ENCODE data around the gene CPE. TPM values are rescaled to one million over a fixed set of nuclear protein-coding genes. Genes with fewer than 3 reads are reported as not detected.
"Not testable (repeated sequence)": the region's sequence is repeated elsewhere in the genome, so short reads cannot be mapped to it uniquely, and the experiment has no call there.

The CPE gene
- total RNA-seq, 2 donors from 2014 or later, result not detected

DNA sequence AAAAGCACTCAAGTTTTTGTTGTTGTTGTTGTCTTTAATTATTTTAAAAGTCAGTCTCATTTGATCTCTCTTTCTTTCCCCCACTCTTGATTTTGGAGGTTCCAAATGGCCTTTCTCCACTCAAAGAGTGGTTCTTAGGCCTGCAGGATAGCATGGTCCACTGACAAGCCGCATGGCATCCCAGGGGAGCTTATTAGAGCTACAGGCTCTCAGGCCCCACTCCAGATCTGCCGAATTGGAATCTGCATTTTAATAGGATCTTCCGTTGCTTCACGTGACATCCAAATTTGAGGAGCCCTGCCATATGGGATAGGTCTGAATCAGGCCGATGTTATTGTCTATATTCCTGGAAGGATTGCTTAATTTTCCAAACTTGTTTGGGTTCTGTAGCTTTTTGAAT lies 72.1 kb downstream of the CPE start:
- Mint-ChIP-seq H3K36me3 (ENCODE audit: low read depth) (no peaks in the 10 kb centered on the region), H3K4me3 (no peak overlapping the region), H3K27ac (no peak overlapping the region), H3K4me1 (peaks cover 3% of the 10 kb centered on the region), H3K27me3 (no peaks in the 10 kb centered on the region), H3K9me3 (no peaks in the 10 kb centered on the region)
- ATAC-seq (replicated peaks), result no peak

DNA sequence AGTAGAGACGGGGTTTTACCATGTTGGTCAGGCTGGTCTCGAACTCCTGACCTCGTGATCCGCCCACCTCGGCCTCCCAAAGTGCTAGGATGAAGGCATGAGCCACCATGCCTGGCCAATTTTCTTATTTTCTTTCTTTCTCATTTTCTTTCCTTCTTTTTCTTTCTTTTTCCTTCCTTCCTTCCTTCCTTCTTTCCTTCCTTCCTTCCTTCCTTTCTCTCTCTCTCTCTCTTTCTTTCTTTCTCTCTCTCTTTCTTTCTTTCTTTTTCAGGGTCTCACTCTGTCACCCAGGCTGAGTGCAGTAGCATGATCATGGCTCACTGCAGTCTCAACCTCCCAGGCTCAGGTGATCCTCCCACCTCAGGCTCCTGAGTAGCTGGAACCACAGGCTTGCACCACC lies 74.3 kb downstream of the CPE start:
- ATAC-seq (replicated peaks); H3K4me3 Mint-ChIP-seq; H3K27me3 Mint-ChIP-seq; H3K36me3 Mint-ChIP-seq (ENCODE audit: low read depth); H3K4me1 Mint-ChIP-seq; H3K27ac Mint-ChIP-seq; H3K9me3 Mint-ChIP-seq: not testable (repeated sequence)

GRCh38 chr4:165454426-165454825 lies 75.6 kb downstream of the CPE start:
- no peaks in the 10 kb centered on the region for H3K36me3 Mint-ChIP-seq (ENCODE audit: low read depth)
- peaks cover 5% of the 10 kb centered on the region for H3K27me3 Mint-ChIP-seq
- H3K27ac Mint-ChIP-seq, result no peak overlapping the region
- no peak overlapping the region for H3K4me3 Mint-ChIP-seq
- ATAC-seq (replicated peaks), result peak; percentile 59
- no peaks in the 10 kb centered on the region for H3K9me3 Mint-ChIP-seq
- no peaks in the 10 kb centered on the region for H3K4me1 Mint-ChIP-seq

DNA sequence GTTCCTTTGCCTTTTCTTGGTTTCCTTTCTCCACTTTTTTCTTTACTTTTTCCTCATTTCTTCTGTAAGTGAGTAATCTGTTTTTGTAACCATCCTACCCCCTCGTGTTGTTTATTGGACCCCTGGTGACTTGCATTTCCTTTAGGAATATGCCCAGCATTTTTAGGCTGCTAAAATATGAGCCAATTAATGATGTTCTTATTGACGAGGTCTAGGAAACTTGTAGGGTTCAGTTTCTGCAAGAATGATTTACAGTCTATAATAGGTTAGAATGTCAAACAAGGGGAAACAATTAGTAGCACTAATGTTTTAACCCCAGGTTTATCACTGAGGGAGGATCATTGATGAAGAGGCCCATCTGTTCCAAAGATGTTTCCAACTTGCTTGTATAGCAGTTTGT lies 79.0 kb downstream of the CPE start:
- no peaks in the 10 kb centered on the region for H3K4me1 Mint-ChIP-seq
- H3K9me3 Mint-ChIP-seq, result no peaks in the 10 kb centered on the region
- H3K4me3 Mint-ChIP-seq, result no peak overlapping the region
- no peak for ATAC-seq (replicated peaks)
- no peaks in the 10 kb centered on the region for H3K36me3 Mint-ChIP-seq (ENCODE audit: low read depth)
- H3K27me3 Mint-ChIP-seq, result peaks cover 8% of the 10 kb centered on the region
- no peak overlapping the region for H3K27ac Mint-ChIP-seq

DNA sequence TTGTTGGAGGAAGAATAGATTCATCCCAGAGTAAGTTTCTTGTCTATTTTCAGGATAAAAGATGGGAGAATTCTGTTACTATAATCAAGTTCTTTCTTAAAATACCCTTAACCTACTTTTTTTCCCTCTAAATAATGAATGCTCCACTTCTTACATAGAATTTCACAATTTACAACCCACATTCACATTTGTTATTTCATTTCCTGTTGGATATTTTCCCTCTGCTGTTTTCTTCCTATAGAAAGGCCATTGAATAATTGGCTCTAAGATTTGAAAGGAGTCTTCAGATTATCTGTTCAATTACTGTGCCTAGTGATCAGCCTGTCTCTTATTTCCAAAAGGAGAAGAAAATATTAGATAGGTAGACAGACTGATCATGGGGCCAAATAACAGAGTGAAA lies 79.7 kb downstream of the CPE start:
- Mint-ChIP-seq H3K4me1 (no peaks in the 10 kb centered on the region), H3K27ac (no peak overlapping the region), H3K27me3 (peaks cover 8% of the 10 kb centered on the region), H3K4me3 (no peak overlapping the region), H3K36me3 (ENCODE audit: low read depth) (no peaks in the 10 kb centered on the region), H3K9me3 (no peaks in the 10 kb centered on the region)
- ATAC-seq (replicated peaks), result no peak

GRCh38 chr4:165461159-165461821 lies 82.5 kb downstream of the CPE start:
- H3K36me3 Mint-ChIP-seq (ENCODE audit: low read depth), result no peaks in the 10 kb centered on the region

DNA sequence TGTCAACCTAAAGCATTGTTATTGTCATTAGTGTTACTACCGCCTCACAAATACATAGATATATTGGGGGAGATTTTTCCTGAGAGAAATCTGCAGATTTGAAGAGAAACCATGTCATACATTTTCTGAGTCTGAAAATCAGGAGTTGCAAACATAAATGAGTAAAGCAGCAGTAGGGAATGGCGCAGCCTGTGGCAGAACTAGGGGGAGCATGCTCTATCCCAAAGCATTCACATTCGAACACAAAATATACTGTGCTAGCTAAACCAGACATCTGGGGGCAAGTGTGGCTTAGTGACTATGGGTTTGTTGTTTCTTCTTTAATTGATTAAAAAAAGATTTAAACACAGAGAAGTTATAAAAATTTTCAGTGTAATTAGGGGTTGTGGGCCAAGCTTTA lies 83.2 kb downstream of the CPE start:
- no peak for ATAC-seq (replicated peaks)
- Mint-ChIP-seq H3K27ac (no peak overlapping the region), H3K36me3 (ENCODE audit: low read depth) (no peaks in the 10 kb centered on the region), H3K4me1 (no peaks in the 10 kb centered on the region), H3K4me3 (no peak overlapping the region), H3K9me3 (no peaks in the 10 kb centered on the region), H3K27me3 (peaks cover 8% of the 10 kb centered on the region)

More at GRCh38 chr4:165461159-165461821, 82.5 kb downstream of the CPE start:
- H3K27ac Mint-ChIP-seq, result no peak overlapping the region
- ATAC-seq (replicated peaks), result no peak
- H3K27me3 Mint-ChIP-seq, result peaks cover 8% of the 10 kb centered on the region
- H3K4me3 Mint-ChIP-seq, result no peak overlapping the region
- no peaks in the 10 kb centered on the region for H3K9me3 Mint-ChIP-seq
- no peaks in the 10 kb centered on the region for H3K4me1 Mint-ChIP-seq

DNA sequence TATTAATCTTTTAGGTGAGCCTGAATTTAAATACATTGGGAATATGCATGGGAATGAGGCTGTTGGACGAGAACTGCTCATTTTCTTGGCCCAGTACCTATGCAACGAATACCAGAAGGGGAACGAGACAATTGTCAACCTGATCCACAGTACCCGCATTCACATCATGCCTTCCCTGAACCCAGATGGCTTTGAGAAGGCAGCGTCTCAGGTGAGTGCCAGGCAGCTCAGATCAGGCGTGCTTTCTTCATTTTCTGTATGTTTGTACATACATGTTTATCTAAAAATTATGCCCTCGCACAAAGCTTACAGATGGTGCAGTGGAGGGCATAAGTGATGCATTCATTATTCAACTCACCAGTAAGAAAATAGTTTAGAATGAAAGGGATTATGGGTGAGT lies 85.6 kb downstream of the CPE start:
- ATAC-seq (replicated peaks), result no peak
- Mint-ChIP-seq H3K36me3 (ENCODE audit: low read depth) (no peaks in the 10 kb centered on the region), H3K4me3 (no peak overlapping the region), H3K9me3 (no peaks in the 10 kb centered on the region), H3K27ac (no peak overlapping the region), H3K4me1 (no peaks in the 10 kb centered on the region), H3K27me3 (peaks cover 3% of the 10 kb centered on the region)

DNA sequence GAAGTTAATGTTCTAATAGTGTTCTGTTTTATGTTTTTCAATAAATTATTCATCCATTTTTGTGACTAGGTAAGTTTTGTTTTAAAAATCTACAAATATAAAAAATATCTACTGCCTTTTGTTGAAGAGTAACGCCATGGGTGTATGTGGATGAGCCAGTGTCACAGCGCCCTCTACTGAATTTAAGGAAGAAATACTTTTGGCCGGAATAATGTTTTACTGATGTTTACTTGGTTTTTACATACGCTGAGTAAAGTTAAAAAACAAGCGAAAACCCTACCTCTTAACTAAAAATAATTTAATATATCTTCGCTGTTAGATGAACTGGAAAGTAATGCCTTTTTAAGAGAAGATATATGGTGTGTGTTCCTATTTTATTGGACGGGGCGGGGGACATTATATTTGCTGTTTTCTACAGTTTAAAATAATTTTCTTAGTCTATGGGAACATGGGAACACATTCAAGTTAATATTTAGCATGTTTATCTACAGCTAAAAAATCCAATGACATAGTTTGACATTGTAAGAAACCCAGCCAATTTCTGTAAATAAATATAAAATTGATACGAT lies 86.1 kb downstream of the CPE start:
- Mint-ChIP-seq H3K4me1 (no peaks in the 10 kb centered on the region), H3K36me3 (ENCODE audit: low read depth) (no peaks in the 10 kb centered on the region), H3K4me3 (no peak overlapping the region), H3K9me3 (no peaks in the 10 kb centered on the region), H3K27ac (no peak overlapping the region), H3K27me3 (peaks cover 3% of the 10 kb centered on the region)
- peak; percentile 48 for ATAC-seq (replicated peaks)

DNA sequence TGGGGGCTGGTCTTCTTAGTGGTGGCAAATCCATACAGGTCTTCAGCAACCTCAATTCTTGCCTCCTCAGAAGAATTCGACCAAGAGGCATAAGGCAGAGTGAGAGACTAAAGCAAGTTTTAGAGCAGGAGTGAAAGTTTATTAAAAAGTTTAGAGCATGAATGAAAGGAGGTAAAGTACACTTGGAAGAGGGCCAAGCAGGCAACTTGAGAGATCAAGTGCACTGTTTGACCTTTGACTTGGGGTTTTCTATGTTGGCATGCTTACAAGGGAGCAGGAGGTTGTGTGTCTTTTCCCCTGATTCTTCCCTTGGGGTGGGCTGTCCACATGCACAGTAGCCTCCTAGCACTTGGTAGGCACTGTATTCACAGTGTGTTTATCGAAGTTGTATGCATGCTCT lies 91.2 kb downstream of the CPE start:
- Mint-ChIP-seq H3K36me3 (ENCODE audit: low read depth) (no peaks in the 10 kb centered on the region), H3K27ac (no peak overlapping the region), H3K4me3 (no peak overlapping the region), H3K9me3 (peaks cover 10% of the 10 kb centered on the region), H3K4me1 (no peaks in the 10 kb centered on the region), H3K27me3 (peaks cover 10% of the 10 kb centered on the region)
- ATAC-seq (replicated peaks), result no peak

GRCh38 chr4:165472943-165473676 lies 94.3 kb downstream of the CPE start:
- Mint-ChIP-seq H3K36me3 (ENCODE audit: low read depth) (no peaks in the 10 kb centered on the region), H3K9me3 (peaks cover 10% of the 10 kb centered on the region), H3K27me3 (peaks cover 13% of the 10 kb centered on the region), H3K27ac (no peak overlapping the region), H3K4me3 (no peak overlapping the region), H3K4me1 (no peaks in the 10 kb centered on the region)
- no peak for ATAC-seq (replicated peaks)

DNA sequence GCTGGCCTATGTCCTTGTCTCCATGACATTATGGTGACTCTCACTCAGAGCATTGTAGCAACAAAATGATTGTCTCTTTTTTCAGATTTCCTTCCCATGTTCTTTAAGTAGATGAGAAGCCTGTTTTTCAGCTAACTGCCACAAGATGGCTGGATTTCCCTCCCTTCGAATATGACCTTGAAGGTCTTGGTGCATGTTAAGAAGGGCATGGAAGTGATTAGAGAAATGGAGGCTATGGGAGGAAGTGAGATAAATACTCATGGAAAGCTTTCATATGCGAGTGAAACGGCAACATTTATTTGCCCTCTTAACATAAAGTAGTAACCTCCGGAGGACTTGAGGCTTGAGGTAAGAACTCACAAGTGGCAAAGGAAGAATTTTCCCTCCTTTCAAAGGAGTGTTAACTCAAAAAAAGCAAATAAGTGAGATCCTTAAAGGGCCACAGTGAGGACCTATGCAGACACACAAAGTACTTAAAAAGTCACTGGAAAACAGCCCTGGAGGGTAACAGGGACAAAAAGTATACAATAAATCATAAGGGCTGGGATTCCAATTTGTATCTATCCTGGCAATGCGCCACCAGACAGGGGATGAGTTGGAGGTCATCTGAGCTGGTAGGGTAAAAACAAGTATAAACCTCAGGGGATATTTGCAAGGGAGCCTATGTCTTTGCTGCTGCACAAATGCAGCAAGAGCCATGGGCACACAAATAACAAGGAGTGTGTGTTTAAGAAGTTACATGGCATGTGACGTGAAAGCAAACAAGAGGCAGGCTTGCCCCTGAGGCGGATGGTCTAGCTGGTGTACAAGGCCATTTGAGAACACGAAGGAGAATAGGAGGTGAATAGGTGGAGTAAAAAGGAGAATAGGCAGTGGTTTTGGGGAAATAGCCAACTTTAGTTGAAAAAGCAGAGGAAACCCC lies 96.2 kb downstream of the CPE start:
- ATAC-seq (replicated peaks), result no peak
- H3K9me3 Mint-ChIP-seq, result peaks cover 10% of the 10 kb centered on the region
- no peak overlapping the region for H3K27ac Mint-ChIP-seq
- no peak overlapping the region for H3K4me3 Mint-ChIP-seq
- H3K27me3 Mint-ChIP-seq, result peaks cover 17% of the 10 kb centered on the region
- H3K4me1 Mint-ChIP-seq, result no peaks in the 10 kb centered on the region
- no peaks in the 10 kb centered on the region for H3K36me3 Mint-ChIP-seq (ENCODE audit: low read depth)

DNA sequence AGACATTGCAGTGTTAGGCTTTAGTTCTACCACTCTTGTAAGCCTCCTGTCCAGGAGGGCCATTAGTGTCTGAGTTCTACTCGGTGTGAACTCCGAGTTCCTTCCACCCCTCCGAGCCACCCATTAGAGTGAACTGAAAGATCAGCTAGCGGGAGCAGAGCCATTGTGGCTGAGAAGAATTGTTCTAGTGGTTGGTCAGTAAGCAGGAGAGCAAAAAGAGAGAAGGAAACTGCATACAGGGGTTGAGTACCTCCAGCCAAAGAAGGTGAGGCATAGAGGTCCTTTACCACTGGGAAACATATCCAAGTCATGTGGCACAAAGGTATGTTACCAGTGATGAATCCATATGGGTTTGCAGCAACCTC lies 96.9 kb downstream of the CPE start:
- Mint-ChIP-seq H3K9me3 (peaks cover 10% of the 10 kb centered on the region), H3K27me3 (peaks cover 17% of the 10 kb centered on the region), H3K4me1 (no peaks in the 10 kb centered on the region), H3K36me3 (ENCODE audit: low read depth) (no peaks in the 10 kb centered on the region), H3K27ac (no peak overlapping the region), H3K4me3 (no peak overlapping the region)
- ATAC-seq (replicated peaks), result no peak

- Mint-ChIP-seq H3K9me3 (peaks cover 10% of the 10 kb centered on the region), H3K27ac (no peak overlapping the region), H3K27me3 (peaks cover 17% of the 10 kb centered on the region), H3K36me3 (ENCODE audit: low read depth) (no peaks in the 10 kb centered on the region), H3K4me3 (no peak overlapping the region), H3K4me1 (no peaks in the 10 kb centered on the region)
- ATAC-seq (replicated peaks), result no peak
These were observed 97.6 kb downstream of the CPE start for GRCh38 chr4:165476214-165477098.

Measured in activated T-helper 17 cell treated with anti-CD3 and anti-CD28 coated beads, Interleukin-2, amount 50 U/mL, for 72 hours (primary cell).